ENCODE measurements around the gene MMP20.

The MMP20 gene

DNA sequence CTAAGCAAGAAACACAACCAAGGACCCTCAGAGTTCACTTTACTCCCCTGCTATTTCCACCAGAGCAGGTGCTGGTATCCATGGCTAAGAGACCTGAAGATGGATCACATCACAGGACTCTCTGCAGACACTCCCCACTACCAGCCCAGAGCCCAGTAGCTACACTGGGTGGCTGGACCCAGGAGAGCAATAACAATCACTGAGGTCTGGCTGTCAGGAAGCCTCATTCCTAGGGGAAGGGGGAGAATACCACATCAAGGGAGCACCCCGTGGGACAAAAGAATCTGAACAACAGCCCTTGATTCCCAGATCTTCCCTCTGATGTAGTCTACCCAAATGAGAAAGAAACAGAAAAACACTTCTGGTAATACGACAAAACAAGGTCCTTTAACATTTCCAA, 85.6 kb downstream of the MMP20 start:
- H3K4me1 Mint-ChIP-seq, result peaks cover 2% of the 10 kb centered on the region
- ATAC-seq, result no peak

DNA sequence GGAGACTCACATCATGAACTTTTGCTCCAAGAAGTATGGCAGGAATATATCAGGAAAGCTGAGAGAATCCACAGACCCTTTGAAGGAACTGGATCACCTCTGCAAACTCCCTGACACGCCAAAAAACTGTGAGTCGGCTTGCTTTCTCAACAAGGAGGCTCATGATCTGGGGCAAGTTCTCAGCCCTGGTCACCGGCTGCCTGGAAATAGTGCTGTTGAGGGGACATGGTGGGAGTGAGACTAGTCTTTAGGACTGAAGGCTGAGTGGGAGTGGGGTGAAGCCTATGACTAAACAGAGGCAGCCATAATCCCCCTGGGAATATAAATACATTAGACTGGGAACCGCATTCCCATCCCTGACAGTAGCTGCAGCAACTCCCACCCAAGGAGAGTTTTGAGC, 86.2 kb downstream of the MMP20 start:
- Mint-ChIP-seq H3K27me3 (peaks cover 2% of the 10 kb centered on the region), H3K36me3 (ENCODE audit: low read depth) (no peaks in the 10 kb centered on the region), H3K4me3 (no peak overlapping the region), H3K27ac (no peak overlapping the region), H3K4me1 (no peaks in the 10 kb centered on the region), H3K9me3 (no peaks in the 10 kb centered on the region)
- ATAC-seq, result no peak
- no peak for DNase-seq

More for the DNA sequence above, 85.6 kb downstream of the MMP20 start:
- DNase-seq, result no peak
- Mint-ChIP-seq H3K4me3 (no peak overlapping the region), H3K36me3 (ENCODE audit: low read depth) (no peaks in the 10 kb centered on the region), H3K27ac (no peak overlapping the region), H3K9me3 (no peaks in the 10 kb centered on the region), H3K27me3 (peaks cover 2% of the 10 kb centered on the region)

DNA sequence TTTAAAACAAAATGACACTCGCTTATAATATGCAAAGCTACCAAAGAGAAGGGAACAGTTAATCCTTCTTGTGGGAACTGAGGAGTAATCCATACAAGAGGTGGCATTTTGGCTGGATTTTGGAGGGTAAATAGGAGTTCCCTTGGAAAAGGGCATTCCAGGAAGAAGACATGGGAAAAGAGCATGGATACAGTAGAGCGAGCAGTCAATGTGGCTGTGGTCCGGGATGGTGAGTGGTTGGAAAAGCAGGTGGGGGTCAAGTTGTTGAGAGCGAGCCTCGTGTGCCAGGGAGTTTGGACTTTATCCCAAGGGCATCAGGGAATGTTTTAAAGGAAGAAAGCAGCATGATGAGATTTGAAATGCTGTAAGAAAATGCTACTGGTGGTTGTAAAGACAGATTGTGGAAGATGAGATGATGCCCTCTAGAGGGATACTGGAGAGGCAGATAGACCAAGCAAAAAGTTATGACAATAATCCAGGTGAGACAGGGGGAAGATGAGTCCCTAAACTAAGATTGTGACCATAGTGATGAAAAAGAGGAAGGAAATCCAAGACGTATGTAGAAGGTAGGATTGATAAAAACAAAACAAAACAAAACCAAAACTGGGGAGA, 90.8 kb downstream of the MMP20 start:
- Mint-ChIP-seq H3K4me3 (no peak overlapping the region), H3K9me3 (no peaks in the 10 kb centered on the region), H3K27me3 (peaks cover 2% of the 10 kb centered on the region), H3K4me1 (no peaks in the 10 kb centered on the region), H3K36me3 (ENCODE audit: low read depth) (no peaks in the 10 kb centered on the region), H3K27ac (no peak overlapping the region)
- DNase-seq, result no peak
- ATAC-seq, result no peak

DNA sequence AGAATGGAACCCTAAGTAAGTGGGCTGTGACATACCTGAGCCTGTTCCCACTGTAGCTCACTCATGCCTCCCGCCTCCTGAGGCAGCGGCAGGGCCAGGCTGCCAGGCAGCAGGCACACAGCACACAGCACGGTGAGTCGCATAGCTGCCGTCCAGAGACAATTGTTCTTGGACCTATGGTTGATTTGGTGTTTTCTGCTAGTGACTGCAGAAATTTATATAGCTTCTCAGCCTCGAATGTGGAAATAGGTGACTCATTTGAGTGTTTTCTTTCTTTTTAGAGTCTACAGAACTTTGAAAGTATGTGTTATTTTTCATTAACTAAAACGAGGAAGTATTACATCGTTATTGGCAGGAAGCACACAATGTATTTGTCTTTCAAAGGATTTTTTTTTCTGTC, 94.6 kb downstream of the MMP20 start, which contains the start of gene MMP7:
TSS of gene MMP7 (minus strand) at position 190 of the 400 bp plus-strand sequence. CDS start at position 143, 47 bp downstream.
- DNase-seq (no peak), ATAC-seq (no peak)
- H3K4me1 Mint-ChIP-seq, result peaks cover 2% of the 10 kb centered on the region
- no peaks in the 10 kb centered on the region for H3K27me3 Mint-ChIP-seq
- no peak within 1 kb of the TSS for H3K4me3 Mint-ChIP-seq
- H3K36me3 Mint-ChIP-seq (ENCODE audit: low read depth), result no peaks in the 10 kb centered on the region
- no peak within 1 kb of the TSS for H3K27ac Mint-ChIP-seq
- no peaks in the 10 kb centered on the region for H3K9me3 Mint-ChIP-seq

DNA sequence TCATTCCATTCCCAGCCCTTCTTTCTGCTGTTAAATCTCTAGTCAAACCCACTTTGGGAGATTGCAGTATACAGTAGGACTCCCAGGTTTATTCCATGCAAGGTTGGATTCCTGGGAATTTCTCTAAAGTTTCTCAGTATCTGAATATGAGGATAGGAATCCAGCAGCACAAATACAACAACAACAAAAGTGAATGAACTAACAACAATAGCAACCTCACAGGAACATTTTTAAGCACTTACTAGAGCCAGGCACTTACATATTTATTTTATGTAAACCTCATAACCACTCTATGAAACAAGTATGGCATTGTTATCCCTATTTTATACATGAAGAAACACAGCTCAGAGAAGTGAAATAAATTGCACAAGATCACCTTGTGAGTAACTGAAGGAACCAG, 96.5 kb downstream of the MMP20 start:
- H3K9me3 Mint-ChIP-seq, result no peaks in the 10 kb centered on the region
- ATAC-seq, result no peak
- no peaks in the 10 kb centered on the region for H3K36me3 Mint-ChIP-seq (ENCODE audit: low read depth)
- DNase-seq, result no peak
- no peak overlapping the region for H3K4me3 Mint-ChIP-seq
- H3K4me1 Mint-ChIP-seq, result peaks cover 2% of the 10 kb centered on the region
- no peaks in the 10 kb centered on the region for H3K27me3 Mint-ChIP-seq
- no peak overlapping the region for H3K27ac Mint-ChIP-seq

DNA sequence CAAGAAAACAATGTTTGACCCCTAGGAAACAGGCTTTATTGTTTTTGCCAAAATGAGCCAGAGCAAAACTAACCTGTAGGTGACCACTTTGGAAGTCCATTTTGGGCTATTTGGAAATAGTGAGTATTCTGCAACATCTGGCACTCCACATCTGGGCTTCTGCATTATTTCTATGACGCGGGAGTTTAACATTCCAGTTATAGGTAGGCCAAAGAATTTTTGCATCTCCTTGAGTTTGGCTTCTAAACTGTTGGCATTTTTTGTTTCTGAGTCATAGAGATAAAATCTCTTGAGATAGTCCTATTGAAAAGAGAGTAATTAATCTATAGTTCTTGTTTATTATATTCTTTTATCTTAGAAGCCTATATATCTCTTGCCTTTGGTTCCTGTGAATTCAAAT, 97.4 kb downstream of the MMP20 start:
- DNase-seq (no peak), ATAC-seq (no peak)
- Mint-ChIP-seq H3K27me3 (no peaks in the 10 kb centered on the region), H3K27ac (no peak overlapping the region), H3K4me3 (no peak overlapping the region), H3K9me3 (no peaks in the 10 kb centered on the region), H3K4me1 (peaks cover 5% of the 10 kb centered on the region), H3K36me3 (ENCODE audit: low read depth) (no peaks in the 10 kb centered on the region)

DNA sequence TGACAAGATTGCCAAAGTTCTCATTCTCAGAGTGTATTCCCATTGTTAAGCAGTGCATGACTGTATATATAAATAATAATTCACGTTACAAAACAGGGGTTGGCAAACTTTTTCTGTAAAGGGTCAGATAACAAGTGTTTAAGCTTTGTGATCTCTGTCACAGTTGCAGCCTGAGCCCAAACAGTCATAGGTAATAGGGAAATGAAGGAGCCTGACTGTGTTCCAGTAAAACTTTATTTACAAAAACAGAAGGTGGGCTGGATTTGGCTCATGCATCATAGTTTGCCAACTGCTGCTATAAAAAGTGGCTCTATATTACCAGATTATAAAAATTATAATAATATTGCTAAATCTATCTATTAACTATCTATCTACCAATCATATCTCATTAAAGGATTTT, 98.1 kb downstream of the MMP20 start:
- Mint-ChIP-seq H3K27me3 (peaks cover 4% of the 10 kb centered on the region), H3K4me3 (no peak overlapping the region), H3K4me1 (peaks cover 8% of the 10 kb centered on the region), H3K9me3 (no peaks in the 10 kb centered on the region), H3K27ac (no peak overlapping the region), H3K36me3 (ENCODE audit: low read depth) (no peaks in the 10 kb centered on the region)
- ATAC-seq (no peak), DNase-seq (no peak)

Measured in activated naive CD8-positive, alpha-beta T cell treated with anti-CD3 and anti-CD28 coated beads, Interleukin-2, amount 50 U/mL, for 24 hours (primary cell).